GM12892 (cell line): ENCODE data around the gene SMO.

Source experiments
- POLR2A ChIP-seq: IDR thresholded peaks from 2 replicates; pipeline ENCODE4 v1.6.1; 2011; ENCODE audit warnings: low read depth, low read length, control low read depth
- POLR2AphosphoS5 ChIP-seq: IDR thresholded peaks from 2 replicates; pipeline ENCODE4 v1.6.1; 2011; ENCODE audit warnings: low read depth, low read length, control low read depth

DNA sequence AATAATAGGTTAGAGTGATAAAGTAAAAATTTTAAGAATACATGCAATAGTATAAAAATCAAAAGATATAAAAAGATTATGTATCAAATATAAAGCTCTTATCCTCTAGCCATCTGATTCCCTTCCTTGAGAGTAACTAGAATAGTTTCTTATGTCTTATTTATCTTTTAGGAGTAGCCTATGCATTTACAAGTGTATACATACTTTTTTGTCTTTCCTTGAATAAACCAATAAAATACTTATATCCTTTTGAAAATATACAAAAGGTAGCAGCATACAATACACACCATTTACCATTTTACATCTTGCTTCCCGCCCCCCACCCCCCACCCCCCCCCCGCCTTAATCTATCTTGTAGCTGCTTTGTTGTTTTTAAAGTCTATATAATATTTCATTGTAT lies 67.8 kb downstream of the SMO start:
- TF ChIP-seq POLR2AphosphoS5 (no peak), POLR2A (no peak)
